Measurements from ENCODE around the gene ICA1.

DNA sequence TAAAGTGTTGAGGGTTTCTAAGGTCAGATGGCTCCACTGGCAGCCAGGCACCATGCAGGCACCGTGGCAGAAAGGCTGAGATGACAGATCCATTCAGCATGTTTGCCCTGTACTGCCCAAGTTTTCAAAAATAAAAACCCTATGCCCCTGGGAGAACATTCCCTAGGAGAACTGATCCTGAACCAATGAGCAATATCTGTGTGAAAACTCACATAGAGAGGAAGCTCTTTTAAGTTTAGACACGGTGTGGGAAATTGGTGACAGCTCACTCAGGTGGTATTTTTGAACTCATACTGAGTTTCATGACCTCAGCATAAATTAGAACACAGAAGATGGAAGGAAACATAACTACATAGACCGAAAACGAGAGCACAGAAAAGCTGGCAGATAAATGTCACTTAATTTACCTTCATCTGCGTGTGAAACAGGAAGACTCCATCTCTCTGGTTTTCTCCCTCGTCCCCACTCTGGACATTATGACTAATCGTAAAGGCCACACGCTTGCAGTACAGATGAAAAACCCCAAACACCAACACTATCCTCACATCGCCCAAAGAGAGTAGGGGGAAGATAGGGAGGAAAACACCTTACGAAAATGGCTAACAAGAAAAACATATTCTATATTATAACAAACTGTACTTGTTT is 127.8 kb downstream of the ICA1 start:
- TF ChIP-seq CTCF (IDR thresholded peaks at IDR 0.05; ENCODE audit: extremely low read depth in 1 of 2, insufficient read depth in 1 of 2, low read depth in 1 of 2, low read length in 2 of 2) (no peak), POLR2A (IDR thresholded peaks at IDR 0.05; ENCODE audit: low read depth, low read length) (no peak), EZH2 (IDR thresholded peaks at IDR 0.05; ENCODE audit: borderline replicate concordance, low read depth, low read length, severe bottlenecking) (no peak), FOS (IDR thresholded peaks at IDR 0.05; ENCODE audit: borderline replicate concordance, insufficient read depth, low read length) (no peak), POLR2AphosphoS5 (IDR thresholded peaks at IDR 0.05; ENCODE audit: insufficient read depth, low read depth, low read length) (no peak), GATA2 (IDR thresholded peaks at IDR 0.05; ENCODE audit: insufficient read depth, insufficient read length, low read depth, low read length) (no peak)
- TF ChIP-seq, protein P1, sequence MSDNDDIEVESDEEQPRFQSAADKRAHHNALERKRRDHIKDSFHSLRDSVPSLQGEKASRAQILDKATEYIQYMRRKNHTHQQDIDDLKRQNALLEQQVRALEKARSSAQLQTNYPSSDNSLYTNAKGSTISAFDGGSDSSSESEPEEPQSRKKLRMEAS (IDR thresholded peaks at IDR 0.05; ENCODE audit: insufficient read depth, insufficient read length), result no peak

All from endothelial cell of umbilical vein (primary cell).